Cerebellar cortex (tissue), 1 donor: Measurements from ENCODE around the gene GHR.
"Not testable (repeated sequence)": the region's sequence is repeated elsewhere in the genome, so short reads cannot be mapped to it uniquely, and the experiment has no call there.

Experiments
- DNase-seq: peaks from one replicate; pipeline ENCODE4 v3.0.0-alpha.2; 2015; ENCODE audit warnings: low spot score

GHR gene

DNA sequence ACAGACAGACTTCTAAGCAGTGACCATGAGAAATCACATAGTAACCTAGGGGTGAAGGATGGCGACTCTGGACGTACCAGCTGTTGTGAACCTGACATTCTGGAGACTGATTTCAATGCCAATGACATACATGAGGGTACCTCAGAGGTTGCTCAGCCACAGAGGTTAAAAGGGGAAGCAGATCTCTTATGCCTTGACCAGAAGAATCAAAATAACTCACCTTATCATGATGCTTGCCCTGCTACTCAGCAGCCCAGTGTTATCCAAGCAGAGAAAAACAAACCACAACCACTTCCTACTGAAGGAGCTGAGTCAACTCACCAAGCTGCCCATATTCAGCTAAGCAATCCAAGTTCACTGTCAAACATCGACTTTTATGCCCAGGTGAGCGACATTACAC, 295.4 kb downstream of the GHR start:
- DNase-seq = no peak

DNA sequence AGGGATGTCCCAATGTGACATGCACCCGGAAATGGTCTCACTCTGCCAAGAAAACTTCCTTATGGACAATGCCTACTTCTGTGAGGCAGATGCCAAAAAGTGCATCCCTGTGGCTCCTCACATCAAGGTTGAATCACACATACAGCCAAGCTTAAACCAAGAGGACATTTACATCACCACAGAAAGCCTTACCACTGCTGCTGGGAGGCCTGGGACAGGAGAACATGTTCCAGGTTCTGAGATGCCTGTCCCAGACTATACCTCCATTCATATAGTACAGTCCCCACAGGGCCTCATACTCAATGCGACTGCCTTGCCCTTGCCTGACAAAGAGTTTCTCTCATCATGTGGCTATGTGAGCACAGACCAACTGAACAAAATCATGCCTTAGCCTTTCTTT, 295.8 kb downstream of the GHR start:
- DNase-seq = no peak

DNA sequence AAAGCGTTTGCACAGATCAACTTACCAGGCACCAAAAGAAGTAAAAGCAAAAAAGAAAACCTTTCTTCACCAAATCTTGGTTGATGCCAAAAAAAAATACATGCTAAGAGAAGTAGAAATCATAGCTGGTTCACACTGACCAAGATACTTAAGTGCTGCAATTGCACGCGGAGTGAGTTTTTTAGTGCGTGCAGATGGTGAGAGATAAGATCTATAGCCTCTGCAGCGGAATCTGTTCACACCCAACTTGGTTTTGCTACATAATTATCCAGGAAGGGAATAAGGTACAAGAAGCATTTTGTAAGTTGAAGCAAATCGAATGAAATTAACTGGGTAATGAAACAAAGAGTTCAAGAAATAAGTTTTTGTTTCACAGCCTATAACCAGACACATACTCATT, 297.0 kb downstream of the GHR start:
- no peak for DNase-seq

DNA sequence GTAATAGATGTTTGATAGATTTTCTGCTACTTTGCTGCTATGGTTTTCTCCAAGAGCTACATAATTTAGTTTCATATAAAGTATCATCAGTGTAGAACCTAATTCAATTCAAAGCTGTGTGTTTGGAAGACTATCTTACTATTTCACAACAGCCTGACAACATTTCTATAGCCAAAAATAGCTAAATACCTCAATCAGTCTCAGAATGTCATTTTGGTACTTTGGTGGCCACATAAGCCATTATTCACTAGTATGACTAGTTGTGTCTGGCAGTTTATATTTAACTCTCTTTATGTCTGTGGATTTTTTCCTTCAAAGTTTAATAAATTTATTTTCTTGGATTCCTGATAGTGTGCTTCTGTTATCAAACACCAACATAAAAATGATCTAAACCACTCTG, 298.2 kb downstream of the GHR start:
- no peak for DNase-seq

DNA sequence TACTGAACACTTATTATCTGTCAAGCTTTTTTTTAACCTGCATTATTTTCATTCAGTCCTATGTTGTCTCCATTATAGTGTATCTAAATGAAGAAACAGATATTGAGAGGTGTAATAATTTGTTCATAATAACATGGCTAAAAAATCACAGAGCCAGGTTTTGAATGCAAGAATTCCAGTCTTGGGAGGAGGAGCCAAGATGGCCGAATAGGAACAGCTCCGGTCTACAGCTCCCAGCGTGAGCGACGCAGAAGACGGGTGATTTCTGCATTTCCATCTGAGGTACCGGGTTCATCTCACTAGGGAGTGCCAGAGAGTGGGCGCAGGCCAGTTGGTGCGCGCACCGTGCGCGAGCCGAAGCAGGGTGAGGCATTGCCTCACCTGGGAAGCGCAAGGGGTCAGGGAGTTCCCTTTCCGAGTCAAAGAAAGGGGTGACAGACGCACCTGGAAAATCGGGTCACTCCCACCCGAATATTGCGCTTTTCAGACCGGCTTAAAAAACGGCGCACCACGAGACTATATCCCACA, 311.4 kb downstream of the GHR start:
- not testable (repeated sequence) for DNase-seq

DNA sequence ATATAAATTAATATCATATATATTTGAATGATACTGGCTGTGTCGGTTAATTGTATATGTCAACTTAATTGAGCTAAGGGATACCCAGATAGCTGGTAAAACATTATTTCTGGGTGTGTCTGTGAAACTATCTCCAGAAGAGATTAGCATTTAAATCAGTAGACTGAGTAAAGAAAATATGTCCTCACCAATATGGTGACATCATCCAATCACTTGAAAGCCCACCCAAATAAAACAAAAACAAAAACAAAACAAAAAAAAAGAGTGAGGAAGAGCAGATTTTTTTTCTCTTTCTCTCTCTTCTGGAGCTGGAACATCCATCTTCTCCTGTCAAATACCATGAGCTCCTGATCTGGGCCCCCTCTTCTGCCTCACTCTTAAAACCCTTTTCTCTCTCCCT, 317.7 kb downstream of the GHR start:
- no peak for DNase-seq

DNA sequence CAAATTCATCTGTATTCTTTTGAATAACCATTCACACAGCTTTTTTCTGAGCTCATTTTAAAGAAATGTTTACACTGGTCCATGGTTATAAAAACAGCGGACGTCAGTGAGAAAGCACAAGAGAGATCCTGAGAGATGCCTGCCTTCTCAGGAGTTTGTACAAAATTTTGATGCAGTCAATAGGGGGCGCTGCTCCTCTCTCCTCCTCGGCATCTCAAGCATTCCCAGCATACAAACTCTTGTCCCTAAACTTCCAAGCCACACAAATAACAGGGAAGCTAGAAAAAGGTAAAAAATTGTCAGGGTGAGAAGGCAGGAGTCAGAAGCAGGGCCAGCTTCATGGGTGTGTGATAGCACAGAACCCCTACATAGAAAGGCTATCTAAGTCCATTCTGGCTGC, 322.2 kb downstream of the GHR start:
- peak; percentile 12 for DNase-seq

DNA sequence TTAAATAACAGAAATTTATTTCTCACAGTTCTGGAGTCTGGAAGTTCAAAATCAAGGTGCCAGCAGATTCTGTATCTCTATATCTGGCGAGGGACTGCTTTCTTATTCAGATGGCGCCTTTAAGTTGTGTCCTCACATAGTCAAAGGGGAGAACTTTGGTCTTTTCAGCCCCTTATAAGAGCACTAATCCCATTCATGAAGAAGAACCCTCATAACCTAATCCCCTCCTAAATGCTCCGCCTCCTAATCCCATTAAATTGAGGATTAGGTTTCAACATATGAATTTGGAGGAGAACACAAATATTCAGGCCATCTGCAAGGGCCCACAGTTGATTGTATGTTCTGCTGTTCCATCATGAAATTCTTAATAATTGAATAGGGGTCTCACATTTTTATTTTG, 322.6 kb downstream of the GHR start:
- DNase-seq = no peak

DNA sequence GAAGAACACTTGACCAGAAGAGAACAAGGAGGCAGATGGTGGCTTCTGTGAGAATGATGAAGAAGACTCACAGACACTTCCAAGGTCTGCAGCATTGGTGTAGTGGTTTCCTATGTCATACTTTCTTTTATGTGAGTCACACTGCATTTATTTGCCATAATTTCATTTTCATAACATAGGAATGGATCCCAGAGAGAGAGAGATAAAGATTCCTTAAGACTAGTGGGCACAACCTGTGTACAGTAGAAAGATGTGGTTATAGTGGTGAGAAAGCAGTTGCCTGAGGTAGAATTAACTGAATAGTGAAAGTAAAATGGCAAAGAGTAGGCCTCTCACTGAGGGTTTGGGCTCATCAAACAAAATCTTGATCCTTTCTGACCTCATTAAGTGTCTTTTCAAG, 325.8 kb downstream of the GHR start:
- DNase-seq = no peak

DNA sequence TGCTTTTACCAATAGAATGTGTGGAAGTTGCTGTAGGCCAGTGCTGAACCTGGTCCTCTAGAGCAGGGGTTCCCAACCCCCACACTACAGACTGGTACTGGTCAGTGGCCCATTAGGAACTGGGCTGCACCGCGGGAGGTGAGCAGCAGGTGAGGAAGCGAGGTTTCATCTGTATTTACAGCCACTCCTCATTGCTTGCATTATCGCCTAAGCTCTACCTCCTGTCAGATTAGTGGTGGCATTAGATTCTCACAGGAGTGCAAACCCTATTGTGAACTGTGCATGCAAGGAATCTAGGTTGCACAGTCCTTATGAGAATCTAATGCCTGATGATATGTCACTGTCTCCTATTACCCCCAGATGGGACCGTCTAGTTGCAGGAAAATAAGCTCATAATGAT, 327.3 kb downstream of the GHR start:
- DNase-seq = no peak

DNA sequence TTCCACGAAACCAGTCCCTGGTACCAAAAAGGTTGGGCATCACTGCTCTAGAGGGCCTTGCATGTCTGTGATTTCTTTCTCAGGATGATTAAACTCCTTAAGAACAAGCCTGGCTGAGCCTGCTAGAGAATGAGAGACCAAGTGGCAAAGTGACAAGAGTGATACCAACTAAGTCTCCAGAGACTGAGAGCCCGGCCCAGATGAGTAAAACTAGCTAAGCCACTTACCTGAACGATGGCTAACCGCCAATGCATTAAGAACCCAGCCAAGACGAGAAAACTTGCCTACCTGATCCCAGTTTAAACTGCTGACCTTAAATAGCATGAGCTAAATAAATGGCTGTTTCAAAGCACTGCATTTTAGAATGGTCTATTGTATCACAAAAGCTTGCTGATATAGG, 327.8 kb downstream of the GHR start:
- no peak for DNase-seq

DNA sequence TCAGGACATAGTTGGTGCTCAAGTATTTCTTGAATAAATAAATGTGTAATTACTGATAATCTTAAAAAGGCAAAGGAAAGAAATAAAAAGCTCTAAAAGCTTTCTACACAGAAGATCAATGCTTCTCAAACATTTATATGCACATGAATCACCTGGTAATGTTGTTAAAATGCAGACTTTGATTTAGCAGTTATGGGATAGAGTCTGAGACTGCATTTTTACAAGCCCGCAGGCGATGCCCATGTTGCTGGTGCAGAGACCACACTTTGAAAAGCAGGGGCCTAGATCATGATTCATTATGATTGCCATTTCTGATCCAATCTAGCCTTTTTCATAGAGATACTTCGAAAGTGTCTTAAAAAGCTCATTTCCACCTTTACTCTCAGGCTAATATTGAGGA, 329.9 kb downstream of the GHR start:
- no peak for DNase-seq

DNA sequence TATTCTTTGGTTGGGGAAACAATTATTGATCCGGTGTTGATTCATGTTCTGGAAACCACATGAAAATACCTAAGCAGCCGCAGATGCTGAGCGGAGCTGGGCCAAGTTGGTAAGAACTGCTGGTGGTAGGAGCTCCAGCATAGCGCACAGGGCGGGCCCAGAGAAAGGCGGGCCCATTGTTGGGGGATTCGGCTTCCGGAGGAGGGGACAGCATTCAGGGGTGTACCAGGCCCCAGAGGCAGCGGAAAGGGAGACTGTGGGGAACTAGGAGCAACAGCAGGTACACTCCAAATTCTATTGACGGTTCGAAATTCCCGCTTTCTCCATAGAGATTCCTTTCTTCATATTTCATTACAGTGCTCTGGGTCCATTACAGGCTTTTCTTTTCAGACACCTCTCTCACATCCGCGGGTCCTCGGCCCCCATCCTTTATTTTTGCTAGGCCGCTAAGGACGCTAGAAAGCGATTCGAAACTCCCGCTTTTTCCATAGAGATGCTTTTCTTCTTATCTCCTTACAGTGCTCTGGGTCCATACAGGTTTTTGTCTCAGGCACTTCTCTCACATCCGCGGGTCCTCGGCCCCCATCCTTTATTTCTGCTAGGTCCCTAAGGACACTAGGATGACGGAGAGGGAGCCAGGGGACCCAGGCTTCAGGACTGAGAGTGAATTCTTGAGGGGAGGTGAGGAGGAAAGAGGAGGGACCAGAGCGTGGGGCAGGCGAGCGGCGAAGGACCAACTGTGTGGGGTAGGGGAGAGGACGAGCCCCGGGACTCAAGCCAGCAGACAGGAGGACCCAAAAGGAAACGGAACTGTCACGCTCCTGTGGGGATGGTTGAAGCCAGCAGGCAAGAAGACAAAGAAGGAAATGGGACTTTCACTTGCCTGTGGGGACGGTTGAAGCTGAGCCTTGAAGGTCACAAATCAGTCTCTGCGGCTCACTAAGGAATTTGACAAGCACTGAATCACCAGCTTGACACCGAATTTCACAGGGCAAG, 333.7 kb downstream of the GHR start, which contains the start of gene CCDC152:
CCDC152 (plus strand) TSS at position 213 of the 996 bp plus-strand sequence. CDS start 2,304 bp downstream, outside the sequence.
- no peak for DNase-seq

DNA sequence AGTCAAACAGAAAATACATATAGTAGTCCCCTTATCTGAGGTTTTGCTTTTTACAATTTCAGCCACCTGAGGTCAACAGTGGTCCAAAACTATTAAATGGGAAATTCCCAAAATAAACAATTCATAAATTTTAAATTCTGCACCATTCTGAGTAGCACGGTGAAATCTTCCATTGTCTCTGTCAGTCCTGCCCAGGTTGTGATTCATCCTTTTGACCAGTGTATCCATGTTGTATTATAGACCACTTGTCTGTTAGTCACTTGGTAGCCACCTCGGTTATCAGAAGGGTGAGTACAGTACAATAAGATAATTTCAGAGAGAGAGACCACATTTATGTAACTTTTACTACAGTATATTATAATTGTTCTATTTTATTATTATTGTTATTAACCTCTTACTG, 336.2 kb downstream of the GHR start:
- DNase-seq = no peak

DNA sequence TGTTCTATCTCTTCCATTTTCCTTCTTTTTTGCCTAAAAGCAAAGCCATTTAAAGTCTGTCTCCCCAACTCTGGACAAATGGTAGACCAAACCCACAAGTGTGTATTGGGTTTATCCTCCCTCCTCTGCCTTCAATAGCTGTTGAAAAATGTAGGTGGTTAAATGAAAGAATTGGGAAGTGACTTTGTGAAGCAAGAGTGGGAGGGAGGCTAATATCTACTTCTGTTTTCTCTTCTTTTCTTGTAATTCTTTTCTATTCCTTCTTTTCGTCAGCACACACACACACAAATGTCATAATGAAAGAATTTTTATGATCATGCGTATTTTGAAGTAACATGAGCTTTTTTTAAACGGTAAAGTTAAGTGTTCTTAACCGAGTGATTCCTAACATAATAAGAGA, 337.2 kb downstream of the GHR start:
- DNase-seq = no peak

DNA sequence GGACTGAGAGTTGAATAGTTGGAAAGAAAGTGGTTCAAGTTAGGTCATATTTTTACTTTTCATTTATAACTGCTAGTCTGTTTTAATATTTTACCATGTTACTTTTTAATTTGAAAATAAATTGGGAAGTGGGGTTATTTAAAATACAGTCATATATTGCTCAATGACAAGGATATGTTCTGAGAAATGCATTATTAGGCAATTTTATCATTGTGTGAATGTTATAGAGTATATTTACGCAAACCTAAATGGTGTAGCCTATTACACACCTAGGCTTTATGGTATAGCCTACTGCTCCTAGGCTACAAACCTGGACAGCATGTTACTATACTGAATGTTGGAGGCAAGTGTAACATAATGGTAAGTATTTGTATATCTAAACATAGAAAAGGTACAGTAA, 338.6 kb downstream of the GHR start:
- DNase-seq = no peak

DNA sequence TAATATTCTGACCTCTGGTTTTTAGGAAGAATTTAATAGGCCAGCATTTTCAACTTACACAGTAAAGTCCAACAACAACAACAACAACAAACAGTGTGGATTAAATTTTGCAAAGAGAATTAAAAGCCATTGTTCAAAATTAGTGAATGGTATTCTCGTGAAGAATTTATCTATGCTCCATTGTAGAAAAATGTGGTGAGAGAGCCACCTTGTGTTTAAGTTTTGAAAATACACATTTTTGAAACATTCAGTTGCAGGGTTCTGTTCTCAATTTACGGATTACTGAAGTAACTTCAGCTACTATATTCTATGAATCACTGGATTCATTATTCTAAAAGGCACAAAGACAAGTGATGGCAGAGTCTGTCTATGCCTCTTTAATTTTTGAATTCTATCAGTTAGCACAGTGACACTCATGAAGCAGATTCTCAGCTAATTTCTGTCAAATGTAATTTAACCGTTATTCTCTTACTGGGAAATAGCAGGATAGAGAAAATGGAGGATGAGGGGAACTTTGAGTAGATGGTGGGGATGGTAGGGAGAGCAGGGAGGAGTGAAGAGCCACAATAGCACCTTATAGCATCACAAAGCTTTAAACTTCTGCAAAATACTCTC, 344.4 kb downstream of the GHR start:
- DNase-seq = peak; percentile 10

DNA sequence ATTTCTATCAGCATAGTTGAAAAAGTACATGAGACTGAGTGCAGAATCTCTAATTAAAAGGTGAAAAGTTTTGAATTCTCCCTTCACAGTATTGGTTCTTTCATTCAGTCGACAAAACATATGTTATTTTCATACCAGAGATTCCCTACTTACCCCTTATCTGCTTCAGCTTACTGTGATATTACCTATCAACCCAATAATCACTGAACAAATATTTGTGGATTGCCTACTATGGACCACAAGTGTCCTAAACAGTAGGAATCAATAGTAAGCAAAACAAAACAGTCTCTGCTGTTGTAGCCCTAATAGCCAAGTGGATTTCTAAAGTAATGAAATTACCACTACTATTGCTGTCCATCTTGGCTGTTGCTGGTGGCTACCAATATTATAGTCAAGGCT, 344.9 kb downstream of the GHR start:
- no peak for DNase-seq

DNA sequence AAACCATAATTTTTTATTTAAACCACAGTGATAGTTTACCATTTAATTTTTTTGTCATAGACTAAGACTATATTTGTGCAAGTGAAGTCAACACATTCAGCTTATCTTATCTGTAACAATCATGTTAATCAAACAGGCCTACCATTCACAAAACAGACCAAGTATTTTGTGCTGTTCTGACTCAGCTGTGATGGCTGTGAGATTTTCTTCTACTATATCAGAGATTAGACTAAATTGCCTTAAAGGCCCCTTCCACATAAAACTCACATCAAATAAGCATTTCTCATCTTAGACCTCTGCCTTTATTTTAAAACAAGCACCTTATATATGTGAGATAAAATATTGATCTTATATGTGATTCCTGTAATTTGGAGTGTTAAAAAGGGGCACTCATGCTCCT, 346.8 kb downstream of the GHR start:
- DNase-seq = no peak
